GM19324 (cell line): ENCODE data around the gene ABCF1.
"Not testable (repeated sequence)": the region's sequence is repeated elsewhere in the genome, so short reads cannot be mapped to it uniquely, and the experiment has no call there.

ENCODE experiments used
- ATAC-seq: cut with Tn5 transposase; IDR thresholded peaks from one replicate; pipeline ENCODE4 v1.9.1; 2021; ENCODE audit warnings: mild to moderate bottlenecking, moderate library complexity; ENCODE audit not compliant: unreplicated experiment, low FRiP score

Gene ABCF1

DNA sequence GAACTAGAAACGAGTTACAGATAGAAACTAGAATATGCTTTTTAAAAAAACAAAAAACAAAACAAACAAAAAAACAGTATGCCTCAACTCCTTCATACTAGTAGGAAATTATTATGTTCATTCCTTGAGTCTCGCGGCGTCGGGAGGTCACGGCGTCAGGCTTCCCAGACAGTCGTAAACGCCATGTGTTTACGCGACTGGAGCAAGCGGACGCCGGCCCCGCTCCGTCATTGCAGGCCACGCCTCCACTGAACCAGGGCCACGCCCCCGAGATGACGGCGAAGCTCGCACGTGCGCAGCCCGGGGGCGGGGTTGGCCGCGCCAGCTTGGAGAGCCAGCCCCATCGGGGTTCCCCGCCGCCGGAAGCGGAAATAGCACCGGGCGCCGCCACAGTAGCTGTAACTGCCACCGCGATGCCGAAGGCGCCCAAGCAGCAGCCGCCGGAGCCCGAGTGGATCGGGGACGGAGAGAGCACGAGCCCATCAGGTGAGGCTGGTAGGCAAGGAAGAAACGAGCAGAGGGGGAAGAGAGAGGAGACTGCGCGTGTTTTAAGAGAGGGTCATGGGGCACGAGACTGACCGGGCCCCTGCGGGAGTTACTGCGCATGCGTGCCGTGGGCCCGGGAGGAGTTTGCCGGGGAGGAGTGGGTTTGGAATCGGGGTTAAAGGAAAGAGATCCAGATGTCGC is at the start of gene ABCF1:
ABCF1 (plus strand) TSS at position 368 of the 687 bp plus-strand sequence; CDS start at position 414, 46 bp downstream.
- peak; percentile 96 for ATAC-seq

DNA sequence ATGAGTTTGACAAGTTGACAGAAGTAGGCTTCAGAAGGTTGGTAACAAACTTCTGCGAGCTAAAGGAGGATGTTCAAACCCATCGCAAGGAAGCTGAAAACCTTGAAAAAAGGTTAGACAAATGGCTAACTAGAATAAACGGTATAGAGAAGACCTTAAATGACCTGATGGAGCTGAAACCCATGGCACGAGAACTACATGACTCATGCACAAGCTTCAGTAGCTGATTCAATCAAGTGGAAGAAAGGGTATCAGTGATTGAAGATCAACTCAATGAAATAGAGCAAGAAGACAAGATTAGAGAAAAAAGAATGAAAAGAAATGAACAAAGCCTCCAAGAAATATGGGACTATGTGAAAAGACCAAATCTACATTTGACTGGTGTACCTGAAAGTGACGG is 49.3 kb upstream of the ABCF1 start:
- ATAC-seq, result not testable (repeated sequence)

DNA sequence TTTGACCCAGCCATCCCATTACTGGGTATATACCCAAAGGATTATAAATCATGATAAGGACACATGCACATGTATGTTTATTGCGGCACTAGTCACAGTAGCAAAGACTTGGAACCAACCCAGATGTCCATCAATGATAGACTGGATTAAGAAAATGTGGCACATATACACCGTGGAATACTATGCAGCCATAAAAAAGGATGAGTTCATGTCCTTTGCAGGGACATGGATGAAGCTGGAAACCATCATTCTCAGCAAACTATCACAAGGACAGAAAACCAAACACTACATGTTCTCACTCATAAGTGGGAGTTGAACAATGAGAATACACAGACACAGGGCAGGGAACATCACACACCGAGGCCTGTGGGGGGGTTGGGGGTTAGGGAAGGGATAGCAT is 44.8 kb upstream of the ABCF1 start:
- ATAC-seq, result not testable (repeated sequence)

DNA sequence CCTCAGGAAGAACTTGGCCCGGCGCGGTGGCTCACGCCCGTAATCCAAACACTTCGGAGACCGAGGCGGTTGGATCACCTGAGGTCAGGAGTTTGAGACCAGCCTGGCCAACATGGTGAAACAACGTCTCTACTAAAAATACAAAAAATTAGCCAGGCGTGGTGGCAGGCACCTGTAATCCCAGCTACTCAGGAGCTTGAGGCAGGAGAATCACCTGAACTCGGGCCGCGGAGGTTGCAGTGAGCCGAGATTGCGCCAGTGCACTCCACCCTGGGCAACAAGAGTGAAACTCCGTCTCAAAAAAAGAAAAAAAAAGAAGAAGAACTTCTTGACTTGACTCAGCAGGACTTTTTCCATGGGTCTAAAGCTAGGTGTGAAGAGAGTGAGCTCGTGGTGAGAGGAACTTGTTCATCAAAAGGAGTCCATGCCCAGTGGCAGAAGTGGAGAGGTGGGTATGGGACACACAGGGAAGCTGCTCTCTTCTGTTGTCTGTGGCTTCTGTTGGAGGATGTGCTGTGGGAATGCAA is 41.8 kb upstream of the ABCF1 start:
- peak; percentile 42 for ATAC-seq

DNA sequence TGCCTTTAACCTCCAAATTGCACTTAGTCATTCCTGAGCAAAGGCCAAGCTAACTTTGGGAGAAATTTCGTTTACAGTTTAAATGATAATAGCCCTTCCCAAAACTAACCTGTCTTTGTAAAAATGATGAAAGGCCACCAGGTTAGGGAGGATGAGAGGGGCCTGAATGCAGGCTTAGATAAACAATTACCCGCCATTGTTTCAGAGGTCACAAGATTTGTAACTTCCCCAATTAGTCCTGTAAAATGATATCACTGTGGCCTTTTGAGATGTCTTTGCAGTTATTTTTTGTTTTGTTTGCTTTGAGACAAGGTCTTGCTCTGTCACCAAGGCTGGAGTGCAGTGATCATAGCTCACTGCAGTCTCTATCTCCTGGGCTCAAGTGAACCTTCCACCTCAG is 41.2 kb upstream of the ABCF1 start:
- ATAC-seq, result no peak

DNA sequence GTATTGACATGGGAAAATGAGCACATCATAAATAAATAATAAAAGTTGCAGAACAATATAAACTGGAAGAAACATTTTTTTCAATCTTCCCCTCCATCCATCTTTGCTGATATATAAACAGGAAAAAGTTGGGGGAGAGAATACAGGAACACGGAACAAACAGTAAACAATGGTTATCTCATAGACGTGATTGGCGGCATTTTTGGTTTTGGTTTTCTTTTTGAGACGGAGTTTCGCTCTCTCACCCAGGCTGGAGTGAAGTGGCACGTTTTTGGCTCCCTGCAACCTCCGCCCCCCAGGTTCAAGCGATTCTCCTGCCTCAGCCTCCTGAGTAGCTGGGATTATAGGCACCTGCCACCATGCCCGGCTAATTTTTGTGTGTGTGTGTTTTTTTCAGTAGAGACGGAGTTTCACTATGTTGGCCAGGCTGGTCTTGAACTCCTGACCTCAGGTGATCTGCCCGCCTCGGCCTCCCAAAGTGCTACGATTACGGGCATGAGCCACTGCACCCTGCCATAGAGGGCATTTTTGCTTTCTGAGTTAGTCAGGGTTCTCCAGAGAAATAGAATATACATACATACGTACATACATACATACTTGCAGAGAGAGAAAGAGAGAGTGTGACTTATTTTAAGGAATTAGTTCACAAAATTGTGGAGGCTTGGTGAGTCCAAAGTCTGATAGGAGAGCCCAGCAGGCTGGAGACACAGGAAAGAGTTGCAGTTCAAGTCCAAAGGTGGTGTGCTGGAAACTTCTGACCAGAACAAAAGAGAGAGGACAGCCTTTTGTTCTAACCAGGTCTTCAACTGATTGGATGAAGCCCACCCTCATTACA is 37.6 kb upstream of the ABCF1 start:
- no peak for ATAC-seq

DNA sequence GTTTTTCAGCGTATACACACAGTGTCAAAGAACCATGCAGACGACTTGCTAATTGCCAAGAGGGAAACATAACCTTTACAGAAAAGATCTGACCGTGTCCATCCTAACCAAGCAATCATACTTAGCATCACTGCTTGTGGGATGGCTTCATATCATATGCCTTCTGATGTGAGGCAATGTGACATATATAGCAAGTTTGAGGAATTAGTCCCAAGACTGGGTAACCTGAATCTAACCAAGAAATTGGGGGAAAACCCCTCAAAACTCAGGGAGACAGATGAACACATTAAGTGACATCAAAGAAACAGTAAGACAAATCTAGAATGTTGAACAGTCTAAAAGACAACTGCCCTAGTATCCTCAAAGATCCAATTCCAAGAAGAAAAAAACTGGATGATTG is 33.3 kb upstream of the ABCF1 start:
- no peak for ATAC-seq

DNA sequence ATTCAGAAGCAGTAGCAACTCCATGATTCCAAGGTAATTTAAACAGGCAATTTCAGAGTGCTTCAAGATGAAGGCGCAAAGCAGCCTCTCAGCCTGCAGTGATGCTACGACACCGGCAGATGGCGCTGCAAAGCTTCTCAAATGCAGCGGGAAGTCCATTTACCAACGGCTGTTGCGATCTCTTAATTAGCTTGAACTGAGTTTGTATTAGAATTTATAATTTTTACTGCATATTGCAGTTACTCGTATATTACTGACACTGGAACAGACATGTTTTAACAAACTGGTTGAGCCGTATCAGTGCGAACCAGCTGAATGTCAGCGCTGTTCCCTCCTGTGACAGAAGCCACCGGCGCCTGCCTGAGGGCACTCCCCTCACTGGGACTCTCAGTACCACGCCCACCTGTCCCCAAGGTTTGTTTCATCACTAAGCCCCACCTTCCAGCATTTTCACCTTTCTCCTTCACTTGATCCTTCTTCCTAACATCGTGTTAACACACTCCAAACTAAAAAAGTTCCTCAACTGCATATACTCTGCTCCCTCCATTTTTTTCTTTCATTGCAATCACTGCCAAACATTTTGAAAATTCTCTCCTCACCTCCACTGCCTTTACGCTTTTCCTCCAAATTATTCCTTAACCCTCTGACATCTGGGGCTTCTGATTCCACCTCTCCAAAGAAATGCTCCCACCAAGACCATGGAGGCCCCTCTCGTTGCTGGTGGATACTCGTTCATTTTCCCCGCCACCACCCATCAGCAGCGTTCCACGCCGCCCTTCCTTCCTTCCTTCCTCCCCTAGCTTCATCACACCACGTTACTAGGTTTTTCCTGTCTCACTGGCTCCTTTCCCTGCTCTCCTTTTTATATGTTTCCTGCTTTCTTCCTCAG is 29.5 kb upstream of the ABCF1 start:
- no peak for ATAC-seq

DNA sequence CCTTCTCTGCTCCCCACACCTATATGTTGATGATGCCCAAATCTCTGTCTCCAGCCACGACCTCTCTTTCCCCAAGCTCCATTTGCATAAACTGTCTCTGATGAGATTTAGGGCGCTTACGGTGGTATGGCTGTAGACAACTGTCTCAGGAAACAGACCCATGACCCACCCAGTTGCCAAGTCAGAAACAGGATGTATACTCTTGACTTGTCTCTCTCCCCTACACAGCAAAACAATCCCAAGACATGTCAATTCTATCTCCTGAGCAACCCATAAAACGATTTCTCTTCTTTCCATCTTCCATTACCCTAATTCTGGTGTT is 28.9 kb upstream of the ABCF1 start:
- no peak for ATAC-seq

DNA sequence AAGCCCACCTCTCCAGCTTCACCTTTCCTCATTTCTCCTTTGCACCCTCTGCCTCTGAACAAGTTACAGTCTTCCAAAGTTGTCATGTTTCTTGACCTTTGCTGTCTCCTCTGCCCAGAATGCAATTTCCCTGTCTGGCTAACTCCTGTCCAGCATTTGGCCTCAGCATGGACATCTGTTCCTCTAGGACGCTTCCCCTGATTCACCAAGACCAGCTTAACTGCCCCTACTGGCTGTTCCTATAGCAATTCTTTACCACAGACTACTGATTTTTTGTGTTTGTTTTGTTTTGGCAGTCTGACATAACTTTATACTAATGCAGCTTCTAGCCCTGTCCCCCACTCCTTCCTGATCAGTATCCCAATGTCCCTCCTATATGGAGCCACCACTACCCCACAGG is 28.3 kb upstream of the ABCF1 start:
- ATAC-seq, result no peak

DNA sequence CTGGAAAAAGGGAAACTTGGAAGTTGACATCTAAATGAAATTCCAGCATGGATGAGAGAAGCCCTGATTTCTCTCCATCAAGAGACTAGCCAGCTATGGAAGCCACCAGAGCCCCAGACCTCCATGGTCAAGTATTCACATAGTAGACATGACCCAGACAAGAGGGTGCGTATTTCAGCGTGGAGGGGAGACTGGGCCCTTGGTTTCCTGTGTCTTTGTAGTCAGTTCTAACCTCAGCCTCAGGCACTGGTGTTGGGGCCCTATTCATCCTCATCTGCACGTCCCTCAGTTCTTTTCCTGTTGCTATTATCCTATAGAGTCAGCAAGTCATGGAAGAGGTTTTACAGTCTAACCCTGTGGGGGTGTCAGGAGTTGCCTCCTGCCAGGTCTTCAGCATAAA is 27.4 kb upstream of the ABCF1 start:
- ATAC-seq, result no peak

DNA sequence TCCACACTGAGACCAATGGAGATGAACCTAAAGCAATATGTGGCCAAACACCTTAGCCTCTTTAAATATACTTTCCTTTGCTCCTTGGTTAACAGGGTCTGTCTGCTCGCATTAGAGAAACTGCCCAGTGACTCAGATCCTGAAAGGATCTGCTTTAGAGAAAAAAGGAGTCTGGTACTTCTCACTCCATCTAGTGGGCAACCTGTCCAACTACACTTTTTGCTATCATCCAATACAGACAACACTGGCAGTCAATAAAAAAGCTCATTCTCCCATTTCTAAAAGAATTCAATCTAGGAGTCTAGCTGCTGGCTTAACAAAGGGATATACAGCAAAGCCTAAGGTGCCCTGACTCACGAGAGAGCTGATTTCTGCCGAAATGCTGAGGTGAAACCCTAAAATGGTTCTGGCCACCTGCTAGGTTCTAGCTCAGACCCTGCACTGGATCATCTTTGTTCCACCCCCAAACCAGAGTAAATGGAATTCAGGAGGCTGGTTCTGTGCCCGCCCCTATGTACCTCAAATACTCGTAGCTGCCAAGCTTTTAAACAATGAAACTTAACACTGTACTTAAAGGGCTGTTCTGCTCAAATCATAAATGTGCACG is 26.5 kb upstream of the ABCF1 start:
- ATAC-seq, result no peak

DNA sequence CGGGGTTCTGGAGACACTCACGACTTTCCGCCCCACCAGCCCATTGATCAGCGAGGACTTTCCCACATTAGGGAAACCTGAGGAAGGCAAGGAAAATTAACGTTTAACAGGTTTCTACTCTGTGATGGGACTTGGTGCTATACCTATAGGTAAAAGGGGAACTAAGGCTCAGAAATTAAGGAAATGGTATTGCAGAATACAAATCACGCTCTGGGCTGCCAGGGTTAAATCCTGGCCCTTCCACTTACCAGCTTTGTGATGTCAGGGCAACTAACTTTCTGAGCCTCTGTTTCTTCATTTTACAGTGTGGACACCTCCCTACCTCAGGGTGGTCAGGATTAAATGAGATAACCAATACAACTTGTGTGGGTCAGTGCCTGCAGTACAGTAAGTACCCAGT is 23.8 kb upstream of the ABCF1 start:
- no peak for ATAC-seq

DNA sequence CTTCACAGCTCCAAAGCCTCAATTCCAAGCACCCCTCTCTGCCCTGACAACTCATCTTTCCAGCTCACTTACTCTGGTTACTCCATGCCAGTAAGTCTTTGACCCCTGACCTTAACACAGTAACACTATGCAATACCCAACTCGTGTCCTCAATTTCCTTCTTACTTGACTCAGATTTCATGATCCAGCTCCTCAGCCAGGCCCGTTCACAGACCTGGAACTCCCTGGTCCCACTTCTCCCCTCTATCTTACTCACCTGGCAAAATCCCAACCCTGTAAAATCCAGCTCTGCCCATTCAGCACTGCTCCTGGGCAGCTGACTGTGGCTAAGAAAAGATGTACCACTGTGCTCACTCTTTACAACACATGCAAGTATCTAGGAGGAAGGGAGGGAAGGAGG is 22.9 kb upstream of the ABCF1 start:
- no peak for ATAC-seq

DNA sequence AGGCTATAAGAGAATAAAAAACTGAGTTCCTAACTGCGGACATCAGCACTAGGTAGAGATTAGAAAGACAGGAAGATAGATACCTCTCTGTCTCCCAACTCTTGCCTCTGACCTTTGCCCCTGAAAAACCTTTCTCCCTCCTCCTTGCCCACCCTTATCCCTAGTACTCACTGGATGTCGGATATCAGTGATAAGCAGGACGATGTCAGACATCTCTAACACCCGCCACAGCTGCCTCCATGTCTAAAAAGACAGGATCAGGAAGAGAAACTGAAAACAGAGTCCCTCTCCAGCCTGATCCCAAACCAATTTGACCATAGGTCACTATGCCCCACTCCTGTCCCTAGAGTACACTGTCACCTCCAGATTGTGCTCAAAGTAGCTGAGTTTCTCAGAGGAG is 16.8 kb upstream of the ABCF1 start:
- ATAC-seq, result no peak

DNA sequence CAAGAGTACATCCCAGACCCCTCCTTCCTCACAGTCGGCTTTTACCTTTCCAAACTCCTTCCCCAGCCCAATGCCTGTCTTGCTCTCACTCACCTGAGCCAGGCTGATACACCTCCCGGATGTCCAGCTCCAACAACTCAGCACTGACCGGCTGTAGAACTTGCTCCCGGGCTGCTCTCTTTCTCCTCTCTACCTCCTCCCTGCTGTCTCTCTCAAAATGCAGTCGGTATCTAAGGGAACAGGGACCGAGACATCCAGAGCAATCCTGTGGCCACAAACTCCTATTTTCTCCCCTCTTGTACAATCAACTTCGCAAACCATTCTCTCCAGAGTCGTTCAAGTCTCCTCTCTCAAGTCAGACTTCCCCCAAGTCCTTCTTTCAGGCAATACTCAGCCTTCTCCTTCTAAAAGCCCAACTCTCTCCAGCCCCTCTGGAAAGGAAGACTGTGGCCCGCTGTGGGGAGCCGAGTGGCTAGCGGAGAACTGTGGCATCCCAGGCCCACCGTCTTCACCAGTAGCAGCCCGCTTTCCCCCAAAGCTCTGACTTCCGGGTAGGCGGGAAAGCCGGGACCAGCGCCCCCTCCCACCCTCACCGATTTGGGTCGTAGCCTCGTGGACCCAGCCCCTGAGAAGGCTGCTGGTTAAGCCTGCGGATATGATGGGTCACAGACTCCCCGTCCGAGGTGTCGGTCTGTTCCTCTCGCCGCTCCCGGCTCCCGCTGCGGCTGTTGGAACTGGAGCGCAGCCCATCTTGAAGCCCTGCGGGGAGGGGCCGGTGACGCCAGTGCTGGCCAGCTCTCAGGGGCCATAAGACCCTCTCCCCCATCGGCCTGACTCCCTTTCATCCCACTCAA is 16.1 kb upstream of the ABCF1 start:
- no peak for ATAC-seq

DNA sequence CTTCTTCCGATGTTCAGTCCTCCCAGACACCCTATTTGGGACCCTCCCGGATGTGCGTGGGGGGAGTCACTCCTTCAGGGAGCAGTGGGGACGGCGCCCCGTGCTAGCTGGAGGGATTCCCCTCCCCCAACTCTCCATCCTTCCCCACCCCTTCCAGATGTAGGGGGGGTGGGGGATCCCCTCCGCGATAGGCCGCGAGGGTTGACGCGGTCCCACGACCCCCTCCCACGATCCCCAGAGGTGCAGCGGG is 15.5 kb upstream of the ABCF1 start:
- ATAC-seq, result no peak

DNA sequence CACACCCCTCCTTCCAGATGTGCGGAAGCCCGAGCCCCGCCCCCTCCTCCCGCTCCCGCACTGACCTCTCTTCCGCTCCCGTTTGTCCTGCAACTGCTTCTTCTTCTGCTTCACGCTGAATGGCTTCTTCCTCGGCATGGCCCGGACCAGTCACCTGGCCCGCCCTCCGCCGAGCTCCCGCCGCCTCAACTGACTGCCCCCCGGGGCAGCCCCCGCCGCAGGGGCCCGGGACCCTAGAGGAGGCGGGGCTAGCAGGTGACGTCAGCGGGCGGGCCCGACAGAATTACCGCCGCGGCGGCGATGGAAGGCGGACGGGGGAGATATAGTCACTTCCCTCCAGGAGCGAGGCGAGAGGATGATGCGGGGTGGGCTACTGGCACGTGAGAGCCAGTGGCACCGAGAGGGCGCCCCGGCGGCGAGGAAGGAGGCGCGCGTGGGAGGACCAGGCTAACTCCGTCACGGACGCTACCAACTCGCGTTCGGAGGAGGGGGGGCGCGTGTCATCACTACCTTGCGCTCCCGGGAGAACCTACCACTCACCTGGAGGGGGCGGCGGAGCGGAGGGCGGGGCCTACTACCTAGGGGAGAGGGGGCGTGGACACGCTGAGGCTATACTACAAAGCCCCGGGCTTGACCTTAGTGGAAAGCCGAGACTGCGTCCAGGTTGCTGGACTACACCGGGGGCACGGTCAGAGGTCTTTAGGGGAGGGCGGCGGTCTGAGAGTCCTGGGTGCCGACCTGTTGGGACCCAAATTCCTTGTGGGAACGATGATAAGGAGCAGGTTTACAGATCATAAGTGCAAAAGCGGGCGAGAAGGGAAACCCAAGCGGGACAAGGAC is 15.0 kb upstream of the ABCF1 start, which contains the start of gene GNL1:
GNL1 (minus strand) TSS at position 424 of the 840 bp plus-strand sequence; CDS start at position 138, 286 bp downstream.
- ATAC-seq, result peak; percentile 85
